Measurements from ENCODE around the gene OLA1. TPM values are rescaled to one million over a fixed set of nuclear protein-coding genes. Genes with fewer than 3 reads are reported as not detected.

The OLA1 gene
- total RNA-seq, 2 donors from 2014 or later, result 75.6 to 92.8 TPM

- Histone ChIP-seq H3K27me3 (no peaks in the 10 kb centered on the region), H3K4me1 (no peaks in the 10 kb centered on the region), H3K9ac (ENCODE audit: low read depth in 2 of 2, low read length in 2 of 2) (no peak overlapping the region), H3K36me3 (no peaks in the 10 kb centered on the region), H3K27ac (no peak overlapping the region), H3K9me3 (no peaks in the 10 kb centered on the region), H3K4me3 (no peak overlapping the region)
- DNase-seq, result no peak
- intact Hi-C loops (cut with DNase I), result no loop called here
- TF ChIP-seq, protein P1, sequence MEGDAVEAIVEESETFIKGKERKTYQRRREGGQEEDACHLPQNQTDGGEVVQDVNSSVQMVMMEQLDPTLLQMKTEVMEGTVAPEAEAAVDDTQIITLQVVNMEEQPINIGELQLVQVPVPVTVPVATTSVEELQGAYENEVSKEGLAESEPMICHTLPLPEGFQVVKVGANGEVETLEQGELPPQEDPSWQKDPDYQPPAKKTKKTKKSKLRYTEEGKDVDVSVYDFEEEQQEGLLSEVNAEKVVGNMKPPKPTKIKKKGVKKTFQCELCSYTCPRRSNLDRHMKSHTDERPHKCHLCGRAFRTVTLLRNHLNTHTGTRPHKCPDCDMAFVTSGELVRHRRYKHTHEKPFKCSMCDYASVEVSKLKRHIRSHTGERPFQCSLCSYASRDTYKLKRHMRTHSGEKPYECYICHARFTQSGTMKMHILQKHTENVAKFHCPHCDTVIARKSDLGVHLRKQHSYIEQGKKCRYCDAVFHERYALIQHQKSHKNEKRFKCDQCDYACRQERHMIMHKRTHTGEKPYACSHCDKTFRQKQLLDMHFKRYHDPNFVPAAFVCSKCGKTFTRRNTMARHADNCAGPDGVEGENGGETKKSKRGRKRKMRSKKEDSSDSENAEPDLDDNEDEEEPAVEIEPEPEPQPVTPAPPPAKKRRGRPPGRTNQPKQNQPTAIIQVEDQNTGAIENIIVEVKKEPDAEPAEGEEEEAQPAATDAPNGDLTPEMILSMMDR (IDR thresholded peaks at IDR 0.05), result no peak
These were observed 29.6 kb downstream of the OLA1 start for GRCh38 chr2:174218773-174219172.

GRCh38 chr2:174217869-174218268 is 30.5 kb downstream of the OLA1 start:
- intact Hi-C loops (cut with DNase I), result no loop called here
- Histone ChIP-seq H3K4me1 (no peaks in the 10 kb centered on the region), H3K4me3 (no peak overlapping the region), H3K27ac (no peak overlapping the region), H3K27me3 (no peaks in the 10 kb centered on the region), H3K36me3 (no peaks in the 10 kb centered on the region), H3K9ac (ENCODE audit: low read depth in 2 of 2, low read length in 2 of 2) (no peak overlapping the region), H3K9me3 (no peaks in the 10 kb centered on the region)
- TF ChIP-seq, protein P1 (IDR thresholded peaks at IDR 0.05), result no peak
- no peak for DNase-seq

GRCh38 chr2:174211954-174212353 is 36.4 kb downstream of the OLA1 start:
- no peaks in the 10 kb centered on the region for H3K4me1 ChIP-seq
- TF ChIP-seq, protein P1 (IDR thresholded peaks at IDR 0.05), result no peak
- intact Hi-C loops (cut with DNase I), result no loop called here
- no peaks in the 10 kb centered on the region for H3K9me3 ChIP-seq
- no peaks in the 10 kb centered on the region for H3K27me3 ChIP-seq
- no peak for DNase-seq
- H3K36me3 ChIP-seq, result no peaks in the 10 kb centered on the region
- H3K4me3 ChIP-seq, result no peak overlapping the region
- no peak overlapping the region for H3K9ac ChIP-seq (ENCODE audit: low read depth in 2 of 2, low read length in 2 of 2)
- H3K27ac ChIP-seq, result no peak overlapping the region

DNA sequence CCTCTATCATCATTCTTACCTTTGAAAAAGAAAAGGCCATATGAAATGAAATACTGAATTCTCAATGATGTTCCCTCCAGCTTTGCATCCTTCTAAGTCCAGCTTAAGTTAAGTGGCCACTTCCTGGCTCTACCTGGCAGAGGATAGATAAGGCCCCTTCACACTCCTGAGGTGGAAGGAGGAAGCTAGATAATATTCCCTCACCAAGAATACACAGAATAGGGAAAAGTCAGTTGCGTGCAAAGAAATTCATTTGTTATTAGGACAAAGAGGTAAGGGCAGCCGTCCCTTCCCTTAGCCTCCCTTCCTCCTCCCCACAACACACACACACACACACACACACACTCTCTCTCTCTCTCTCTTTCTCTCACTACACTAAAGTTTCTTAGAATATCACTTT is 37.5 kb downstream of the OLA1 start:
- H3K36me3 ChIP-seq, result no peaks in the 10 kb centered on the region
- H3K4me3 ChIP-seq, result no peak overlapping the region
- no peak overlapping the region for H3K9ac ChIP-seq (ENCODE audit: low read depth in 2 of 2, low read length in 2 of 2)
- no peaks in the 10 kb centered on the region for H3K4me1 ChIP-seq
- intact Hi-C loops (cut with DNase I), result no loop called here
- no peaks in the 10 kb centered on the region for H3K27me3 ChIP-seq
- H3K27ac ChIP-seq, result no peak overlapping the region
- no peaks in the 10 kb centered on the region for H3K9me3 ChIP-seq
- TF ChIP-seq, protein P1 (IDR thresholded peaks at IDR 0.05), result no peak
- DNase-seq, result no peak

DNA sequence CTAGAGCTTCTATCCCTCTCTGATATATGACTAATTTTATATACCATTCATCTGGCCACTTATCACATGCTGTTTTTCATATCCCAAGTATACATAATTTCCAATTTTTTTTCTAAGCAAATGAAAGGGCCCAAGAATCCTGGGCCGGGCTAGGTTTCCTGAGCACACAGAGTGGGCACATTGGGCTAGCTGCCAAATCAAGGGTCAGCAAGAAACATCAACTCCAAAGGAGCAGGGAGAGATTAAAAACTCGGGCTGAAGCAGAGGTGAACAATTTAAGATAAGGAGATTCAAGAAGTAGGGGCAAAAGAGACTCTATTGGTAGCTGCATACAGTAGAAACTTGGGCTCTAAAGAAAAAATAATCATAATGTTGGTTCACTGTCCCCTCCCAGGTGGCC is 39.0 kb downstream of the OLA1 start:
- intact Hi-C loops (cut with DNase I), result no loop called here
- no peak overlapping the region for H3K9ac ChIP-seq (ENCODE audit: low read depth in 2 of 2, low read length in 2 of 2)
- TF ChIP-seq, protein P1 (IDR thresholded peaks at IDR 0.05), result no peak
- H3K4me3 ChIP-seq, result no peak overlapping the region
- H3K36me3 ChIP-seq, result no peaks in the 10 kb centered on the region
- no peaks in the 10 kb centered on the region for H3K9me3 ChIP-seq
- no peaks in the 10 kb centered on the region for H3K4me1 ChIP-seq
- H3K27ac ChIP-seq, result no peak overlapping the region
- H3K27me3 ChIP-seq, result no peaks in the 10 kb centered on the region
- no peak for DNase-seq

DNA sequence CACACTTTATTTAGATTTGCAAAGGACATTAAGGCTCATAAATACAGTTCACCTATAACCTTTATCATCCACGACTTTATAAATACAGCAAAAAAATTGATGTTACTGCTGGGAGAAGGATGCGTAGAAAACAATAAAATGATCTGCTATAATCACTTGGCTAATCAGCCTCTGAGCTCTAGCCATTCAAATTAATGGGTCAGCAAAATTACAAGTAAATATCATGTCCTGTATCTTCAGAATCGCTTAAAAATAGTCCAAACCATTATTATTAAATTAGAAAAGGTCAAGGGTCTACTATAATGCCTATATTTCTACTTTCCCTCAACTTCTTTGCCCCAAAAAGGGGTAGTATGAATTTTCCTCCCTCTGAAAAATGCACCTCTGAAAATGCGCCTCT is 40.3 kb downstream of the OLA1 start:
- Histone ChIP-seq H3K4me1 (no peaks in the 10 kb centered on the region), H3K9me3 (no peaks in the 10 kb centered on the region), H3K36me3 (no peaks in the 10 kb centered on the region), H3K27me3 (no peaks in the 10 kb centered on the region), H3K4me3 (no peak overlapping the region), H3K27ac (no peak overlapping the region), H3K9ac (ENCODE audit: low read depth in 2 of 2, low read length in 2 of 2) (no peak overlapping the region)
- intact Hi-C loops (cut with DNase I), result no loop called here
- TF ChIP-seq, protein P1 (IDR thresholded peaks at IDR 0.05), result no peak
- DNase-seq, result no peak
